ENCODE data around the gene ARPC5. TPM values are rescaled to one million over a fixed set of nuclear protein-coding genes. Genes with fewer than 3 reads are reported as not detected.

Gene ARPC5
- total RNA-seq, 1 donor from 2014 or later: 193 TPM

DNA sequence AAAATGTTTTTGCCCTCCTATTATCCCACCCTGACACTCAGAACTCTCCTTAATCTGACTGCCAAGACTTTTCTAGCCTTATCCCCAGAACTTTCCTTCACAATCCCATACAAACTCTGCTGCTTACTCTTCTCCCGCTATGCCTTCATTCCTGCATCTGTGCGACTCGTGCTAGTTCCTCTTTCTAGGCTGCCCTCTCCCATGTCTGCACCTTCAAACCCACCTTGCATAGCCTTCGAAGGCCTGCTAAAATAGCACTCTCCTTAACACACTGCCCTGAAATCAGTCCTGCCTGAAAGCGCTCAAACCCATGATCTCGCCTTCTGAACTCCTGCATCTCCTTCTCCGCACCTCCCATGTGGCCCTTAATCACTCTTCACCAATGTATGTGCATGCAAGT is 42.9 kb downstream of the ARPC5 start:
- ChIA-PET CTCF (interaction anchor here (1.5 kb wide), 1 partner anchor 41 kb away, joined by 6 read pairs; no protein-coding TSS in a partner anchor), POLR2A (interaction anchor here (1.1 to 4.2 kb wide), 9 partner anchors 13 to 121 kb away, joined by 3 to 48 read pairs (median 7); partner anchors contain the start of genes ARPC5 and SMG7)
- TF ChIP-seq, protein P1, sequence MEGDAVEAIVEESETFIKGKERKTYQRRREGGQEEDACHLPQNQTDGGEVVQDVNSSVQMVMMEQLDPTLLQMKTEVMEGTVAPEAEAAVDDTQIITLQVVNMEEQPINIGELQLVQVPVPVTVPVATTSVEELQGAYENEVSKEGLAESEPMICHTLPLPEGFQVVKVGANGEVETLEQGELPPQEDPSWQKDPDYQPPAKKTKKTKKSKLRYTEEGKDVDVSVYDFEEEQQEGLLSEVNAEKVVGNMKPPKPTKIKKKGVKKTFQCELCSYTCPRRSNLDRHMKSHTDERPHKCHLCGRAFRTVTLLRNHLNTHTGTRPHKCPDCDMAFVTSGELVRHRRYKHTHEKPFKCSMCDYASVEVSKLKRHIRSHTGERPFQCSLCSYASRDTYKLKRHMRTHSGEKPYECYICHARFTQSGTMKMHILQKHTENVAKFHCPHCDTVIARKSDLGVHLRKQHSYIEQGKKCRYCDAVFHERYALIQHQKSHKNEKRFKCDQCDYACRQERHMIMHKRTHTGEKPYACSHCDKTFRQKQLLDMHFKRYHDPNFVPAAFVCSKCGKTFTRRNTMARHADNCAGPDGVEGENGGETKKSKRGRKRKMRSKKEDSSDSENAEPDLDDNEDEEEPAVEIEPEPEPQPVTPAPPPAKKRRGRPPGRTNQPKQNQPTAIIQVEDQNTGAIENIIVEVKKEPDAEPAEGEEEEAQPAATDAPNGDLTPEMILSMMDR (IDR thresholded peaks at IDR 0.05): no peak
- peaks cover 3% of the 10 kb centered on the region for H3K9me3 Mint-ChIP-seq
- H3K36me3 Mint-ChIP-seq (ENCODE audit: low read depth): peaks cover 9% of the 10 kb centered on the region
- peak overlapping the region; percentile 92 for H3K27ac Mint-ChIP-seq
- intact Hi-C loops (cut with micrococcal nuclease): no loop called here
- peak overlapping the region; percentile 56 for H3K4me3 Mint-ChIP-seq
- DNase-seq: no peak
- ATAC-seq (ENCODE audit: low read depth): no peak
- H3K4me1 Mint-ChIP-seq: peaks cover 72% of the 10 kb centered on the region
- H3K27me3 Mint-ChIP-seq: no peaks in the 10 kb centered on the region

DNA sequence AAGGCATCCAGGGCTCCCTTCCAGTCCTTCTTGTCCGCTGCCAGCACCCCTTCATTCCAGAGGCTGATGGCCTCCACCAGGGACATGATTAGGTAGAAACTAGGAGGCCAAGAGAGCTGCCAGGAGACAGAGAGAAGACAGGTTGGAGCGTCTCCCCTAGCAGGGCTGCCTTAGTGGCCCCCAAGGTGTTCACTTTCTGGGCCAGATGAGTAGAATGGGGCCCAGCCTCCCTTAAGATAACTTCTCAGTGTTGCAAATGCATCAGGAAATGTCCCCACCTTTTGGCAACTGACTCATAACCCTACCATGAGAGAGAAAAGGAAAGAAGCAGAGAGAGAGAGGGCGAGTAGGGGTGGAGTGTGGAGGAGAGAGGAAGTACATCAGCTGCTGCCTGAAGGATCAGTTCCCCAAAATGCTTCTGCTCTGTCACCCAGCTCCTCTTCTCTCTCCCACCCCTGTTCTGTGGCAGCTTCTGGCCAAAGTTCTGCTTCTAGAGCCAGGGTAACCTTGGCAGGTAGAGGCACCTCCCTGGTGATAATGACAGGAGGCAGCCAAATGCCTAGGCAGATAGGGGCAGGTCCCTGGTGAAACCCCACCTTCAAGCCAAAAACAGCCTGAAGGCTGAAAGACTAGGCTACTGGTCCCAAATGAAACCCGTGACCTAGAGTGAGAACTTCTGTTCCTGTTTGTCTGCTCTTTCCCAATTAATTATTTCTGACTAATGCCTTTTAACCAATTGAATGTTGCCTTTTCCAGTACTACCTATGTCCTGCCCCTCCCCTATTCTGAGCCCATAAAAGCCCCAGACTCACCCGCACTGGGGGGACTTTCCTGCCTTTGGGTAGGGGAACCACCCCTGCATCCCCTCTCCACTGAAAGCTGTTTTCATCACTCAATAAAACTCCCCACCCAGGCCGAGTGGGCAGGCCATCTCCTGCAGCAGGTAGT is 45.1 kb downstream of the ARPC5 start, which contains the start of gene NCF2:
NCF2 (minus strand) TSS at position 216 of the 948 bp plus-strand sequence; CDS start at position 86, 130 bp downstream.
- peak; percentile 55 for DNase-seq
- Mint-ChIP-seq H3K27me3 (no peaks in the 10 kb centered on the region), H3K4me1 (peaks cover 73% of the 10 kb centered on the region), H3K27ac (peak within 1 kb of the TSS; percentile 92), H3K36me3 (ENCODE audit: low read depth) (peaks cover 22% of the 10 kb centered on the region), H3K9me3 (peaks cover 3% of the 10 kb centered on the region), H3K4me3 (peak within 1 kb of the TSS; percentile 88)
- ChIA-PET POLR2A (interaction anchor here (0.8 to 4.2 kb wide), 18 partner anchors 8 to 461 kb away, joined by 3 to 80 read pairs (median 8); partner anchors contain the start of genes ARPC5, SMG7 and TSEN15), CTCF (interaction anchor here (1.2 to 3.2 kb wide), 2 partner anchors 11 to 22 kb away, joined by 4 to 24 read pairs; no protein-coding TSS in a partner anchor)
- ATAC-seq (ENCODE audit: low read depth): peak; percentile 78
- intact Hi-C loops (cut with micrococcal nuclease): loop anchor here (1.0 kb wide), 7 partner anchors 10 to 567 kb away; partner anchors contain the start of gene LAMC1
- TF ChIP-seq, protein P1 (IDR thresholded peaks at IDR 0.05): no peak

DNA sequence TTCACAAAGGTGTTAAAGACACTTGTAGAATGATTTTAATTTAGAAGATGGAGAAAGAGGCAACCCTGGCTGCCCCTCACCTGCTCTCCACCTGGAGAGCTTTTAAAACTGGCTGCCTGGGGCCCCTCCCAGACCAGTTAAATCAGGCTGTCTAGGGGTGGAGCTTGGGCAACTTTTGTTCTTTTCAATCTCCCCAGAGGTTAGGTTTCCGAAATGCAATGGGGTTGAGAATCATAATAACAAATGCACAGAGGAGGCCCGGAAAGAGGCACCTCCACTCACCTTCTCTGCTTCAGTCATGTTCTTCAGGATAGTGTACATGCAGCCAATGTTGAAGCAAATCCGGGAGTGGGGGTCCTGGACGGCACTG is 45.7 kb downstream of the ARPC5 start:
- Mint-ChIP-seq H3K36me3 (ENCODE audit: low read depth) (peaks cover 28% of the 10 kb centered on the region), H3K27ac (peak overlapping the region; percentile 92), H3K9me3 (peaks cover 3% of the 10 kb centered on the region), H3K27me3 (no peaks in the 10 kb centered on the region), H3K4me3 (peak overlapping the region; percentile 88), H3K4me1 (peaks cover 72% of the 10 kb centered on the region)
- TF ChIP-seq, protein P1 (IDR thresholded peaks at IDR 0.05): no peak
- DNase-seq: no peak
- ATAC-seq (ENCODE audit: low read depth): peak; percentile 29
- ChIA-PET POLR2A (interaction anchor here (0.6 to 4.2 kb wide), 19 partner anchors 8 to 462 kb away, joined by 3 to 80 read pairs (median 8); partner anchors contain the start of genes ARPC5, SMG7 and TSEN15), CTCF (interaction anchor here (1.0 to 3.2 kb wide), 3 partner anchors 10 to 105 kb away, joined by 4 to 24 read pairs (median 5); no protein-coding TSS in a partner anchor)
- intact Hi-C loops (cut with micrococcal nuclease): loop anchor here (1.0 kb wide), 7 partner anchors 10 to 567 kb away; partner anchors contain the start of gene LAMC1

DNA sequence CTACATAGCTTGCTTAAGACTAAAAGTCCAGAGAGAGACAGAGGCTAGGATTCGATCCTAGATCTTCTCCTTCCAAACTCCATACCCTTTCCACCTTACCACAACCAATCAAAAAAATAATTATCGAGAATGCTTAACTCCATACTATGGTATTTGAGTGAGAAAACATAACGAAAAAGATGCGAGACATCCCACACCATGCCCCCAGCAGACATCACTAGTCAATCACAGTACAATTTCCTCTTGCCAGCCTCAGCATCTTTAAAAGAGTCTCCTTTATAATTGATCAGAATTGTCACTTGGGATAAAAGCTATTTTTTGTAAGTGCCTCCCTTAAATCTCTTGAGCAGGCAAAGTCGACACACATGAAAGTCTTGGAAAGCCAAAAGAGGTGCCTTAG is 46.2 kb downstream of the ARPC5 start:
- Mint-ChIP-seq H3K27me3 (no peaks in the 10 kb centered on the region), H3K4me1 (peaks cover 71% of the 10 kb centered on the region), H3K4me3 (peak overlapping the region; percentile 88), H3K36me3 (ENCODE audit: low read depth) (peaks cover 31% of the 10 kb centered on the region), H3K27ac (peak overlapping the region; percentile 92), H3K9me3 (peaks cover 3% of the 10 kb centered on the region)
- POLR2A ChIA-PET: interaction anchor here (0.6 to 4.2 kb wide), 14 partner anchors 11 to 117 kb away, joined by 3 to 80 read pairs (median 10); partner anchors contain the start of genes ARPC5 and SMG7
- TF ChIP-seq, protein P1 (IDR thresholded peaks at IDR 0.05): no peak
- intact Hi-C loops (cut with micrococcal nuclease): no loop called here
- ATAC-seq (ENCODE audit: low read depth): no peak
- DNase-seq: no peak
- CTCF ChIA-PET: interaction anchor here (1.0 to 3.2 kb wide), 3 partner anchors 10 to 105 kb away, joined by 4 to 24 read pairs (median 5); no protein-coding TSS in a partner anchor

Measured in activated B cell treated with CpG ODN at 0.5 μM for 24 hours (primary cell).